ENCODE measurements around the gene PRKCH. TPM values are rescaled to one million over a fixed set of nuclear protein-coding genes. Genes with fewer than 3 reads are reported as not detected.

The PRKCH gene
- total and polyA plus RNA-seq, 9 of the 15 experiments (the other 6 are each of a cell fraction or from before 2014, with no cell fraction given) = 0.61 to 4.4 (median 4.0) TPM

- TF ChIP-seq CBFA2T2 (conservative IDR thresholded peaks at IDR 0.05) (no peak), CAMTA2 (CRISPR knock-in tag; conservative IDR thresholded peaks at IDR 0.05) (no peak), MTA2 (IDR thresholded peaks at IDR 0.05; ENCODE audit: low read depth) (no peak), TEAD4 (IDR thresholded peaks at IDR 0.05; ENCODE audit: low read length) (no peak), TEAD4 (CRISPR knock-in tag; IDR thresholded peaks at IDR 0.05; ENCODE audit: borderline replicate concordance) (no peak), ZNF75A (CRISPR knock-in tag; IDR thresholded peaks at IDR 0.05) (no peak), ZNF668 (CRISPR knock-in tag; IDR thresholded peaks at IDR 0.05) (no peak), TEAD1 (CRISPR knock-in tag; IDR thresholded peaks at IDR 0.05) (no peak), TCF3 (CRISPR knock-in tag; IDR thresholded peaks at IDR 0.05) (no peak), ZNF253 (CRISPR knock-in tag; conservative IDR thresholded peaks at IDR 0.05) (no peak), PHB2 (IDR thresholded peaks at IDR 0.05; ENCODE audit: low read depth) (no peak)
These were observed 145.0 kb downstream of the PRKCH start (continued) for GRCh38 chr14:61466249-61466904.

GRCh38 chr14:61466905-61467280 lies 145.5 kb downstream of the PRKCH start:
- Histone ChIP-seq H3K4me2 (ENCODE audit: insufficient read depth, low read length) (no peak overlapping the region), H4K20me1 (replicated peaks; ENCODE audit: control insufficient read depth, insufficient read depth, low read length) (no peaks in the 10 kb centered on the region; the same call in 1 of the 2 replicates), H2AFZ (ENCODE audit: low read depth, low read length) (no peak overlapping the region), H3K4me1 (replicated peaks in 1 of 2; ENCODE audit: control insufficient read depth in 2 of 2, insufficient read depth in 2 of 2, low read length in 2 of 2) (peaks cover 3 to 9% of the 10 kb centered on the region in 2 experiments; a peak in 3 of 5 replicates), H3K36me3 (ENCODE audit: control insufficient read depth, insufficient read depth, low read length) (no peaks in the 10 kb centered on the region), H3K9me1 (ENCODE audit: control insufficient read depth, insufficient read depth, low read length) (no peaks in the 10 kb centered on the region), H3K9ac (ENCODE audit: insufficient read depth in 1 of 2, low read depth in 2 of 2, low read length in 2 of 2) (no peak overlapping the region), H3K9me3 (replicated peaks; ENCODE audit: control insufficient read depth, insufficient read depth, low read depth, low read length) (no peaks in the 10 kb centered on the region), H3K4me3 (no peak overlapping the region), H3K27me3 (ENCODE audit: control insufficient read depth in 2 of 2, insufficient read depth in 2 of 2, low read length in 2 of 2) (no peaks in the 10 kb centered on the region; a peak in 2 of 5 replicates), H3K79me2 (ENCODE audit: control insufficient read depth, insufficient read depth, low read length) (no peaks in the 10 kb centered on the region), H3K27ac (ENCODE audit: extremely low read depth, low read depth, low read length) (no peak overlapping the region)
- BruUV-seq (replicated peaks) = no TSS peak
- DNase-seq (ENCODE audit: extremely low read depth in 1 of 4, low spot score in 3 of 4) (no peak), FAIRE-seq (no peak), ATAC-seq (no peak)
- in situ Hi-C loops (cut with MboI) = loop anchor here (10.0 kb wide), 1 partner anchor 268 kb away; no protein-coding TSS in a partner anchor
- POLR2A ChIA-PET = interaction anchor here (0.8 kb wide), 1 partner anchor 898 kb away, joined by 3 read pairs; no protein-coding TSS in a partner anchor
- intact Hi-C loops (cut with micrococcal nuclease) = no loop called here
- 22% methylated on average over 3 of the region's 3 CpGs for WGBS (ENCODE audit: insufficient coverage, low coverage, missing lambda C conversion rate)
- CTCF ChIA-PET (ENCODE audit: low intra/inter-chr PET ratio) = no interaction called here
- TF ChIP-seq BHLHE40 (IDR thresholded peaks at IDR 0.05; ENCODE audit: low read length) (no peak), ZFPM2 (CRISPR knock-in tag; IDR thresholded peaks at IDR 0.05) (no peak), REST (IDR thresholded peaks at IDR 0.05; ENCODE audit: borderline replicate concordance) (no peak), REST (CRISPR knock-in tag; IDR thresholded peaks at IDR 0.05; ENCODE audit: low read depth) (no peak), SIRT6 (IDR thresholded peaks at IDR 0.05; ENCODE audit: low read depth, low read length) (no peak), KLF13 (tag; IDR thresholded peaks at IDR 0.05; ENCODE audit: borderline replicate concordance, low read depth) (no peak)
